Chondrocyte (in vitro differentiated cells): Measurements from ENCODE around the gene OSBPL5. TPM values are rescaled to one million over a fixed set of nuclear protein-coding genes. Genes with fewer than 3 reads are reported as not detected.

Source experiments
- DNase-seq: peaks from one replicate; pipeline ENCODE4 v3.0.0; 2021; ENCODE audit warnings: mixed read lengths, low spot score
- H3K27ac Mint-ChIP-seq: one replicate; pipeline ENCODE4 v1.8.0; 2021; ENCODE audit warnings: mild to moderate bottlenecking, moderate library complexity, mixed read lengths; ENCODE audit not compliant: unreplicated experiment
- H3K27me3 Mint-ChIP-seq: 2 replicates; pipeline ENCODE4 v1.8.0; 2021; ENCODE audit warnings: low read depth, mixed read lengths
- H3K36me3 Mint-ChIP-seq: 2 replicates; pipeline ENCODE4 v1.8.0; 2021; ENCODE audit warnings: low read depth, mixed read lengths
- H3K4me1 Mint-ChIP-seq: 2 replicates; pipeline ENCODE4 v1.8.0; 2021; ENCODE audit warnings: low read depth, mild to moderate bottlenecking, mixed read lengths
- H3K4me3 Mint-ChIP-seq: one replicate; pipeline ENCODE4 v1.8.0; 2021; ENCODE audit warnings: mild to moderate bottlenecking, moderate library complexity, mixed read lengths; ENCODE audit not compliant: unreplicated experiment
- H3K9me3 Mint-ChIP-seq: 2 replicates; pipeline ENCODE4 v1.8.0; 2021; ENCODE audit warnings: low read depth, mixed read lengths
- total RNA-seq: library from RNA; stranded (reverse); gene quantifications from 3 replicates; pipeline ENCODE4 v1.2.1, GENCODE V29; 2021
- TF ChIP-seq, protein P1 (sequence below): fragments of 200-600 bp; sonication (generic); IDR thresholded peaks from 2 replicates; pipeline ENCODE4 v1.5.0; 2021; ENCODE audit warnings: antibody characterized with exemption, mild to moderate bottlenecking, moderate library complexity

The OSBPL5 gene
- total RNA-seq, 1 donor from 2014 or later: 43.9 TPM

- no peaks in the 10 kb centered on the region for H3K9me3 Mint-ChIP-seq
- peaks cover 18% of the 10 kb centered on the region for H3K4me1 Mint-ChIP-seq
- TF ChIP-seq, protein P1, sequence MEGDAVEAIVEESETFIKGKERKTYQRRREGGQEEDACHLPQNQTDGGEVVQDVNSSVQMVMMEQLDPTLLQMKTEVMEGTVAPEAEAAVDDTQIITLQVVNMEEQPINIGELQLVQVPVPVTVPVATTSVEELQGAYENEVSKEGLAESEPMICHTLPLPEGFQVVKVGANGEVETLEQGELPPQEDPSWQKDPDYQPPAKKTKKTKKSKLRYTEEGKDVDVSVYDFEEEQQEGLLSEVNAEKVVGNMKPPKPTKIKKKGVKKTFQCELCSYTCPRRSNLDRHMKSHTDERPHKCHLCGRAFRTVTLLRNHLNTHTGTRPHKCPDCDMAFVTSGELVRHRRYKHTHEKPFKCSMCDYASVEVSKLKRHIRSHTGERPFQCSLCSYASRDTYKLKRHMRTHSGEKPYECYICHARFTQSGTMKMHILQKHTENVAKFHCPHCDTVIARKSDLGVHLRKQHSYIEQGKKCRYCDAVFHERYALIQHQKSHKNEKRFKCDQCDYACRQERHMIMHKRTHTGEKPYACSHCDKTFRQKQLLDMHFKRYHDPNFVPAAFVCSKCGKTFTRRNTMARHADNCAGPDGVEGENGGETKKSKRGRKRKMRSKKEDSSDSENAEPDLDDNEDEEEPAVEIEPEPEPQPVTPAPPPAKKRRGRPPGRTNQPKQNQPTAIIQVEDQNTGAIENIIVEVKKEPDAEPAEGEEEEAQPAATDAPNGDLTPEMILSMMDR: no peak
- peaks cover 18% of the 10 kb centered on the region for H3K36me3 Mint-ChIP-seq
- no peak for DNase-seq
- no peak overlapping the region for H3K27ac Mint-ChIP-seq
- H3K27me3 Mint-ChIP-seq: no peaks in the 10 kb centered on the region
- H3K4me3 Mint-ChIP-seq: no peak overlapping the region
These were observed 65.9 kb downstream of the OSBPL5 start for GRCh38 chr11:3099178-3099577.

DNA sequence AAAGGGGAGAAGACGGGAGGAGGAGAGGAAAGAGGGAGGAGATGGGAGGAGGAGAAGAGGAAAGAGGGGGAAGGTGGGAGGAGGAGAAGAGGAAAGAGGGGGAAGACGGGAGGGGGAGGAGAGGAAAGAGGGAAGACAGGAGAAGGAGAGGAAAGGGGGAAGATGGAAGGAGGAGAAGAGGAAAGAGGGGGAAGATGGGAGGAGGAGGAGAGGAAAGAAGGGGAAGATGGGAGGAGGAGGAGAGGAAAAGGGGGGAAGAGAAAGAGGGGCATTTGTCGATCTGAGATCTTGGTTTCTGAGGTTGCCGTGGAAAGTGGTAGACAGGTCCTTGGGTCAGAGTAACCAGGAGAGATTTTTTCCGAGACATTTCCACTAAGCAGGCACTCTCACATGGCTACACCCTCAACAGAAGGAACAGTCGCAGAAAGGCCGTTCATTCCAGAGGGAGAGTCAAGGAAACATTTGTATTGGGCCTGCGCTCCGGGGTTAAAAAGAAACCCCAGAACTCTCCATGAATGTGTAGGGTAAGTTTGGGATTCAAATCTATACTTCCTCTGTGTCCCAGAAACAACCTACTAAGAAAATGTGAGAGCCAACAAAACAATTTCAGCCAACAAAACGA, 68.1 kb downstream of the OSBPL5 start:
- DNase-seq: no peak
- H3K27me3 Mint-ChIP-seq: no peaks in the 10 kb centered on the region

DNA sequence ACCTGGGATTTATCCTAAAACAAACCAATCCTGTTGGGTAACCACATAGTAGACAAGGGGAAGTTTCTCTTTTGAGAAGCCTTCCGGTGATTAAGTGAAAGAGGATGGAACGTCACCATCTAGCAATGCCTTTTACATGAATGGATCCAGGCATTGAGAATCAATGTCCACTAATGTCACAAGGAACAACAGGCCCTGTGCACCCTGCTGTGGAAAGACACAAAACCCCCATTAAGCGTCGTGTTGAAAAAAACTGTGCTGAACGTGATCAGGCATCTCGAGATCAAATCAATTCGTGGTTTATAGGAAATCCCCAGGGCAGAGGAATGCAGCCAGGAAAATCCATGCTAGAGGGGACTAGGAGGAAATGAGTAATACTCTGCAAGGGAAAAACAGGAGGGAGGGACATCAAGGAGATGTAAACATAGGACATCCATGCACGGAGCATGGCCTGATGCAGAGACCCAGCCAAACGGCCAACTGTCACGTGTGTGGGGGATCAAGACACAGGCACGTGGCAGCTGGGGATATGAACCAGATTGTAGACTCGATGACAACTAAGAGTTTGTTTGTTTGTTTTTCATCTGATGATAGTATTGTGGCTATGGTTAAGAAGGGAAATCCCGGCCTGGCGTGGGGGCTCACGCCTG, 69.3 kb downstream of the OSBPL5 start:
- H3K36me3 Mint-ChIP-seq: peaks cover 16% of the 10 kb centered on the region
- H3K27me3 Mint-ChIP-seq: no peaks in the 10 kb centered on the region
- TF ChIP-seq, protein P1: no peak
- H3K9me3 Mint-ChIP-seq: no peaks in the 10 kb centered on the region
- peak overlapping the region; percentile 73 for H3K27ac Mint-ChIP-seq
- peaks cover 21% of the 10 kb centered on the region for H3K4me1 Mint-ChIP-seq
- no peak for DNase-seq
- H3K4me3 Mint-ChIP-seq: no peak overlapping the region

More for the DNA sequence above, 68.1 kb downstream of the OSBPL5 start:
- Mint-ChIP-seq H3K4me1 (peaks cover 19% of the 10 kb centered on the region), H3K36me3 (peaks cover 18% of the 10 kb centered on the region), H3K4me3 (no peak overlapping the region), H3K27ac (peak overlapping the region; percentile 73), H3K9me3 (no peaks in the 10 kb centered on the region)
- TF ChIP-seq, protein P1: no peak

GRCh38 chr11:3094223-3094824, 70.8 kb downstream of the OSBPL5 start:
- TF ChIP-seq, protein P1: no peak
- no peak overlapping the region for H3K4me3 Mint-ChIP-seq
- peak; percentile 86 for DNase-seq
- no peaks in the 10 kb centered on the region for H3K27me3 Mint-ChIP-seq
- no peak overlapping the region for H3K27ac Mint-ChIP-seq
- H3K4me1 Mint-ChIP-seq: peaks cover 21% of the 10 kb centered on the region
- H3K9me3 Mint-ChIP-seq: no peaks in the 10 kb centered on the region
- H3K36me3 Mint-ChIP-seq: peaks cover 12% of the 10 kb centered on the region

DNA sequence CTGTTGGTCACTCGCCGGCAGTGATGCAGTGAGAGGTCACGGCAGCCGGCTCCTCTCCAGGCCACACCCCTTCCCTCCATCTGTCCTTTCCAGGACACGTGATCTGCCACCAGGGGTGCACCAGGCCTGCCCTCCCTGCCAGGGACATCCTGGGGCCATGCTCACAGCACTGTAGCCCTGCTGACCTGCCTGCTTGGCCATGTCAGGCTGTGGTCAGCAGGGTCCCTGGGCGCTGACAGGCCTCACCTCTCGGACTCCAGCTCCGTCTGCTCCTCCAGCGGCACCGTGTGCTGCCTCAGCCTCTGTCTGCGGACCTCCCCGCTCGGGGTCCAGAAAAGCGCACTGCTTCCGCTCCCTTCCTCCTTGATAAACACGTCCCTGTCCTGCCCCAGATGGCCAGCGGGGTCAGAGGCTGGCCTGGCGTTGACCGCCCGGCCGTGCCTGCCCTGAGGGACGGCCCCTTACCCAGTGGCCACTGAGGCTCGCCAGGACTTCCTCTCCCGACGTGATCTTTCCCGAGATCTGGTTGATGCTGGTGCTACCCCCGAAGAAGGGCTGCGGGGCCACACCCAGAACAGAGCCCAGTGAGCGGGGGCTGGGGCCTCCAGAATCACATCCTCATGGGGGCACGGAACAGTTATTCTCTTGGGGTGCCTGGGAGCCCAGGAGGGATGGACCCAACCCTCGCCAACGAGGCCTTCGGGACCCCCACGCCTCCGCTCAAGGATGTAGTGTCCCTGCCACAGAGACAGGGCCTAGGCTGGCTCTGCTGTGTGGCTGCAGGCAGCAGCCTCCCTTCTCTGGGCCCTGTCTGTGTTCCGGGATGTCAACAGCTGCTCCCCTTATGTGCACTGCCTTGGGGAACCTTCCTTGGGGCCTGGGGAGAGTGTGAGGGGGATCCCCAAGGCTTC, 71.6 kb downstream of the OSBPL5 start:
- Mint-ChIP-seq H3K36me3 (peaks cover 12% of the 10 kb centered on the region), H3K27ac (no peak overlapping the region), H3K4me3 (no peak overlapping the region), H3K27me3 (no peaks in the 10 kb centered on the region), H3K4me1 (peaks cover 21% of the 10 kb centered on the region), H3K9me3 (no peaks in the 10 kb centered on the region)
- peak; percentile 87 for DNase-seq
- TF ChIP-seq, protein P1: no peak
